Suprapubic skin (tissue), 4 donors: ENCODE data around the gene EME1. TPM values are rescaled to one million over a fixed set of nuclear protein-coding genes. Genes with fewer than 3 reads are reported as not detected.

Source experiments
- DNase-seq, 2 donors: peaks; one replicate each; pipeline ENCODE4 v3.0.0-alpha.2; 2019; ENCODE audit warnings: low spot score in 2 of 2
- H3K27ac ChIP-seq: fragments of 200-600 bp; sonication (generic); one replicate; pipeline ENCODE4 v1.5.1; 2019
- H3K27me3 ChIP-seq: fragments of 200-600 bp; sonication (generic); one replicate; pipeline ENCODE4 v1.5.1; 2019
- H3K36me3 ChIP-seq: fragments of 200-600 bp; sonication (generic); one replicate; pipeline ENCODE4 v1.5.1; 2019
- H3K4me1 ChIP-seq: fragments of 200-600 bp; sonication (generic); one replicate; pipeline ENCODE4 v1.5.1; 2019
- H3K4me3 ChIP-seq: fragments of 200-600 bp; sonication (generic); one replicate; pipeline ENCODE4 v1.5.1; 2019; ENCODE audit warnings: mild to moderate bottlenecking
- H3K9me3 ChIP-seq: fragments of 200-600 bp; sonication (generic); one replicate; pipeline ENCODE4 v1.5.1; 2019
- EP300 ChIP-seq: sonication (generic); formaldehyde crosslinking; IDR thresholded peaks from one replicate; pipeline ENCODE4 v1.6.1; 2017; ENCODE audit warnings: antibody characterized with exemption
- POLR2A ChIP-seq, 2 donors: fragments of 450-650 bp; IDR thresholded peaks; one replicate each; pipeline ENCODE4 v1.6.1; 2017; ENCODE audit warnings: antibody characterized with exemption in 2 of 2, mild to moderate bottlenecking in 2 of 2, moderate library complexity in 2 of 2
- POLR2AphosphoS5 ChIP-seq, 3 donors: sonication (generic); formaldehyde crosslinking; IDR thresholded peaks; one replicate each; pipeline ENCODE4 v1.6.1; 2017; ENCODE audit warnings: antibody characterized with exemption in 3 of 3
- WGBS: methylation state at CpG from one replicate; pipeline ENCODE4 v1.1.5; 2018; 5-methylcytosine and 5-hydroxymethylcytosine counted together
- total RNA-seq, 4 donors: library from RNA; depleted of rRNA; stranded (reverse); fragments of >200 nt; gene quantifications; one replicate each; pipeline ENCODE4 v1.1.0, GENCODE V29; 2016
- TF ChIP-seq, protein P1 (sequence below), 2 donors: fragments of 200-600 bp in 1 of 2; fragments of 450-650 bp in 1 of 2; sonication (generic) in 1 of 2; IDR thresholded peaks; one replicate each; pipeline ENCODE4 v1.5.1; 2016 to 2019; ENCODE audit warnings: antibody characterized with exemption in 2 of 2, mild to moderate bottlenecking in 1 of 2, moderate library complexity in 1 of 2

The EME1 gene
- total RNA-seq, 4 donors from 2014 or later: 0.39 to 2.5 (median 0.98) TPM

DNA sequence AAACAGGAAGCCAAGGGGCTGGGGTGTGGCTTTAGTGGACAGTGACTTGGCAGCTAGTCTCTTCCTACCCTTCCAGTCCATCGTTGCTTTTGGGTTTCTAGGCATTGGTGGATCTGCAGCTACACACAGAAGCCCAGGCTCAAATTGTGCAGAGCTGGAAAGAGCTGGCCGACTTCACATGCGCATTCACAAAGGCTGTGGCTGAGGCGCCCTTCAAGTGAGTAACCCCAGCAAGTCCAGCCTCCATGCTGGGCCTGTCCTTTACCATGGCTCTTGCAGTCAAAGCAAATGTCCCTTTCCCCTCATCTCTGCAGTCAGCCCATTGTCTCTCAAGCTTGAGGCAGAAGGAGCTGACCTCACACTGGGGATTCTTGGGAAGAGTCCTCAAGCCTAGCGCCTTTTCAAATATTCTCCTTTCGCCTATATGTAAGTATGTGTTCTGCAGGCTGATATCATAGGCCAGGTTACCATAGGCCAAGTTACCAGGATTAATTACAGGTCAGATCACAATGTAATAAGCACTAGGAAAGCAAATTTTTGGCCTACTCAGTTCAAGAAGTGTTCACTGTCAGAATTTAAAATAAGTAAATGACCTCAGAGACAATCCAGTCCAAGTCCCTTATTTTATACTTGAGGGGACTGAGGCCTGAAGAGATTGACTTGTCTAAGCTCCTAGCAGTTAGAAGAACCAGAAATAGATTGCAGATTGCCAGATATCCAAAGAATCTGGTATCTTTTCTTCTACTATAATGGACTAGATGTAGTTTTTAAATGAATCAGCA lies 6.5 kb downstream of the EME1 start:
- DNase-seq: no peak
- Histone ChIP-seq H3K27ac (no peak overlapping the region), H3K36me3 (peaks cover 40% of the 10 kb centered on the region), H3K27me3 (no peaks in the 10 kb centered on the region), H3K4me3 (no peak overlapping the region), H3K4me1 (peaks cover 4% of the 10 kb centered on the region), H3K9me3 (no peaks in the 10 kb centered on the region)
- 86% methylated on average over 5 of the region's 6 CpGs for WGBS
- TF ChIP-seq EP300: no peak
- TF ChIP-seq, protein P1, sequence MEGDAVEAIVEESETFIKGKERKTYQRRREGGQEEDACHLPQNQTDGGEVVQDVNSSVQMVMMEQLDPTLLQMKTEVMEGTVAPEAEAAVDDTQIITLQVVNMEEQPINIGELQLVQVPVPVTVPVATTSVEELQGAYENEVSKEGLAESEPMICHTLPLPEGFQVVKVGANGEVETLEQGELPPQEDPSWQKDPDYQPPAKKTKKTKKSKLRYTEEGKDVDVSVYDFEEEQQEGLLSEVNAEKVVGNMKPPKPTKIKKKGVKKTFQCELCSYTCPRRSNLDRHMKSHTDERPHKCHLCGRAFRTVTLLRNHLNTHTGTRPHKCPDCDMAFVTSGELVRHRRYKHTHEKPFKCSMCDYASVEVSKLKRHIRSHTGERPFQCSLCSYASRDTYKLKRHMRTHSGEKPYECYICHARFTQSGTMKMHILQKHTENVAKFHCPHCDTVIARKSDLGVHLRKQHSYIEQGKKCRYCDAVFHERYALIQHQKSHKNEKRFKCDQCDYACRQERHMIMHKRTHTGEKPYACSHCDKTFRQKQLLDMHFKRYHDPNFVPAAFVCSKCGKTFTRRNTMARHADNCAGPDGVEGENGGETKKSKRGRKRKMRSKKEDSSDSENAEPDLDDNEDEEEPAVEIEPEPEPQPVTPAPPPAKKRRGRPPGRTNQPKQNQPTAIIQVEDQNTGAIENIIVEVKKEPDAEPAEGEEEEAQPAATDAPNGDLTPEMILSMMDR (IDR thresholded peaks at IDR 0.05): no peak
- no peak for TF ChIP-seq POLR2A (IDR thresholded peaks at IDR 0.05)
- TF ChIP-seq POLR2AphosphoS5 (IDR thresholded peaks at IDR 0.05): no peak

DNA sequence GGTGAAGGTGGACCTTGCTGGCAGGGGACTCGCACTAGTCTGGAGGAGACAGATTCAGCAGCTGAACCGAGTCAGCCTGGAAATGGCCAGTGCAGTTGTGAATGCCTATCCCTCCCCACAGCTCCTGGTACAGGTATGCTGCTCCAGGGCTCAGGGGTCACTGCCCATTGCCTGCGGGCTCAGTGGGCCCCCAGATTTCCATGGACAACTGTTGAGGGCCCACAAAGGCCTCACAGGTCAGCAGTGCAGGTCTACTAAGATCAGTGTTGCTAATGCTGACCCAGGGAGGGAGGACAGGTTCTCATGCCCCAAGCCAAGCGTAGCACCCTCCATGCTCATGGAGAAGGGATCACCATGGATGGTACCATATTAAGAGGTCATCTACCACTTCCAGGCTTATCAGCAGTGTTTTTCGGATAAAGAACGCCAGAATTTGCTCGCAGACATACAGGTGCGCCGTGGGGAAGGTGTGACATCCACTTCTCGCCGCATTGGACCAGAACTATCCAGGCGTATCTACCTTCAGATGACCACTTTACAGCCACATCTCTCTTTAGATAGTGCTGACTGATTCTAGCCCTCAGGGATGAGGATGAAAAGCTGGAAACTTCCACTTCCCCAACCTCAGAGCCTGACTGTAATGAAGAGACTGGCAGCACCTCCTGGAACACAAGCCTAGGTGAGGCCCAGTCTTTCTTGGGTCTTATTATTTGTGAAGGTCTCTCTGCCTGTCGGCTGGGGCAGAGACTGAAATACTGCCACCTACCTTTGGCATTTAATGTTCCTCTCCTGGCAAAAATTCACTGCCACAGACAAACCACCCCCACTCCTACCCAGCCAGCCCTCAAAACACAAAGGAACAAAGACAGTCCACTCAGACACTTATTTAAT lies 7.6 kb downstream of the EME1 start:
- 91% methylated on average over 11 of the region's 13 CpGs for WGBS
- Histone ChIP-seq H3K36me3 (peaks cover 51% of the 10 kb centered on the region), H3K27me3 (no peaks in the 10 kb centered on the region), H3K9me3 (no peaks in the 10 kb centered on the region), H3K4me3 (no peak overlapping the region), H3K27ac (no peak overlapping the region), H3K4me1 (peaks cover 4% of the 10 kb centered on the region)
- DNase-seq: no peak
- no peak for TF ChIP-seq EP300
- no peak for TF ChIP-seq POLR2AphosphoS5 (IDR thresholded peaks at IDR 0.05)
- TF ChIP-seq POLR2A (IDR thresholded peaks at IDR 0.05): no peak
- TF ChIP-seq, protein P1 (IDR thresholded peaks at IDR 0.05): no peak

DNA sequence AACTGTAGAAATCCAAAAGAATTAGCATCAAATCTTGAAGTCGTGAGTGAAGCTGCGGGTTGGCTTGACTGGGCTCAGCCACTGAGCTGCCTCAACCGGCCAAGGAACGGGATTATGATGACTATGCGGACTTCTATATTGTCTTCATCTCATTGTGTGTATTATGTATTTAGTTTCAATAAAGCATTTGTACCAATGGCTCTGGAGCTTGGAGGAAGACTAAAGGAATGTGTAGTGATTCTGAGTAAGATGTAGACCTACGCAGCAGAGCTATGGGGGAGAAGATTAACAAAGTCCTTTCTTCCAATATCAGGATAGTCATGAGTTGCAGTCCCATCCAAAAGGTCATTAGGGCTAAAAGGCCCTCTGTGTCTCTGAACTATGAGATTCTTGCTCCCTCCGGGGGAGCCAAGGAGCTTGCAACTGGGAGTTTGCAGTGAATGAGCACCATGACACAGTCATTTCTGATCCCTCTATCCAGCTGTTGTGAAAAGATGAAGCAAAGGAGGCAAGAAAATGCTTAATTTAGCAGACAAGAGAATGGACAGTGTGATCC lies 8.3 kb downstream of the EME1 start:
- H3K27me3 ChIP-seq: no peaks in the 10 kb centered on the region
- no peaks in the 10 kb centered on the region for H3K9me3 ChIP-seq
- 88% methylated on average over 7 of the region's 7 CpGs for WGBS
- H3K36me3 ChIP-seq: peaks cover 58% of the 10 kb centered on the region
- TF ChIP-seq EP300 (no peak), POLR2A (IDR thresholded peaks at IDR 0.05) (no peak), POLR2AphosphoS5 (IDR thresholded peaks at IDR 0.05) (no peak)
- TF ChIP-seq, protein P1 (IDR thresholded peaks at IDR 0.05): no peak
- H3K4me3 ChIP-seq: no peak overlapping the region
- H3K4me1 ChIP-seq: peaks cover 4% of the 10 kb centered on the region
- no peak for DNase-seq
- H3K27ac ChIP-seq: no peak overlapping the region

DNA sequence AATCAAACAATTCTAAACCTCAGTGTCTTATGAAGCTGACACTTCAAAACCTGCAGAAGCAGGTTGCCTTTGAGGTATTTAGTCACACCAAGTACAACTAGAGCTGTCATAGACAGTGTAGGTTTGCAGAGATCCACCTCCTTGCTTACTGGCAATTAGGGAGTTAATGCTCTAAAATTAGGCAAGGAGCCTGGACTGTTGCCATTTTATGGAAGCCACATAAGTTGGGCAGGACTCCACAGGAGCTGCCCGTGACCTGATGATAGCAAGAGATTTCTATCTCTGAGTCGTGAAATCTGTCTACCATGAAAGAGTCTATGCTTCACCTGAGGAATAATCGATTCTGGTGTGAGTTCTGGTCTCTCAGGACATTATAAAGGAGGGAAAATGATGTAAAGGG lies 8.9 kb downstream of the EME1 start:
- peaks cover 64% of the 10 kb centered on the region for H3K36me3 ChIP-seq
- 21% methylated on average over 3 of the region's 3 CpGs for WGBS
- peaks cover 4% of the 10 kb centered on the region for H3K4me1 ChIP-seq
- no peak overlapping the region for H3K4me3 ChIP-seq
- H3K9me3 ChIP-seq: no peaks in the 10 kb centered on the region
- no peak overlapping the region for H3K27ac ChIP-seq
- TF ChIP-seq POLR2A (IDR thresholded peaks at IDR 0.05): no peak
- TF ChIP-seq, protein P1 (IDR thresholded peaks at IDR 0.05): no peak
- no peak for TF ChIP-seq POLR2AphosphoS5 (IDR thresholded peaks at IDR 0.05)
- no peak for TF ChIP-seq EP300
- DNase-seq: no peak
- H3K27me3 ChIP-seq: no peaks in the 10 kb centered on the region

DNA sequence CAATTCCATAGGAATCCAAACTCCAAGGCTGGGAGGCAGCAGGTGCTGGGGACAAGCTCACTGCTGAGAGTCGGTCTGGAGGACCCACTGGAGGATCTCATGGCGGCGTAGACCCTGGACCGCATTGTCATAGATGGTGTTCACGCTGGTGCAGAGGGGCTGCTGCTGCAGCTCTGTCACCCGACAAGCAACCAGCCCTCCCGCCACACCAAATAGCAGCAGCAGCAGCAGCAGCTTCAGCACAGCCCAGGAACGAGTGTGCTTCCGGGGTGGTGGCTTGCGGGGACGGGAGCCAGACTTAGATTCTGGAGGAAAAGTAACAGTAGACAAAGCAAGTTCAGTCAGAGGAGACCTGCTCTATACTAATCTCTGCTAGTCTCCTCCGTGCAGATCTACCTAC lies 9.9 kb downstream of the EME1 start:
- WGBS: 85% methylated on average over 12 of the region's 12 CpGs
- Histone ChIP-seq H3K36me3 (peaks cover 74% of the 10 kb centered on the region), H3K4me1 (peaks cover 4% of the 10 kb centered on the region), H3K9me3 (no peaks in the 10 kb centered on the region), H3K27me3 (no peaks in the 10 kb centered on the region), H3K4me3 (no peak overlapping the region), H3K27ac (no peak overlapping the region)
- no peak for DNase-seq
- no peak for TF ChIP-seq POLR2AphosphoS5 (IDR thresholded peaks at IDR 0.05)
- no peak for TF ChIP-seq EP300
- TF ChIP-seq POLR2A (IDR thresholded peaks at IDR 0.05): no peak
- TF ChIP-seq, protein P1 (IDR thresholded peaks at IDR 0.05): no peak
